CD14-positive monocyte (primary cell): ENCODE data around the gene PSD4. TPM values are rescaled to one million over a fixed set of nuclear protein-coding genes. Genes with fewer than 3 reads are reported as not detected.

Source experiments
- DNase-seq, 3 donors: peaks; one replicate each; pipeline ENCODE4 v3.0.0-alpha.2; 2011 to 2022
- H2AFZ ChIP-seq: 2 replicates; pipeline ENCODE4 v1.6.0; 2012; ENCODE audit warnings: mild to moderate bottlenecking, low read depth, low read length, inconsistent platforms; ENCODE audit not compliant: insufficient read depth, poor library complexity, severe bottlenecking
- H3K27ac ChIP-seq, 2 donors: 1 replicate in 1 of 2; 2 replicates in 1 of 2; pipeline ENCODE4 v1.5.1; 2012 to 2013; ENCODE audit warnings: low read length in 2 of 2, control low read depth in 1 of 2, inconsistent platforms in 1 of 2, low read depth in 1 of 2, mild to moderate bottlenecking in 1 of 2
- H3K27me3 ChIP-seq, 2 donors: one replicate each; pipeline versions ENCODE4 v1.6.0 to v1.6.1; 2011 to 2013; ENCODE audit warnings: low read length in 2 of 2; ENCODE audit not compliant: control insufficient read depth in 2 of 2, insufficient read depth in 2 of 2
- H3K36me3 ChIP-seq, 2 donors: replicated peaks in 1 of 2; 1 replicate in 1 of 2; 2 replicates in 1 of 2; pipeline versions ENCODE4 v1.5.1 to v1.6.1; 2012 to 2013; ENCODE audit warnings: low read length in 2 of 2, control low read depth in 1 of 2, inconsistent platforms in 1 of 2, mild to moderate bottlenecking in 1 of 2; ENCODE audit not compliant: insufficient read depth in 2 of 2, control insufficient read depth in 1 of 2
- H3K4me1 ChIP-seq, 2 donors: 1 replicate in 1 of 2; 2 replicates in 1 of 2; pipeline versions ENCODE4 v1.5.1 to v1.6.1; 2012 to 2013; ENCODE audit warnings: low read length in 2 of 2, control low read depth in 1 of 2, inconsistent platforms in 1 of 2, mild to moderate bottlenecking in 1 of 2, moderate library complexity in 1 of 2; ENCODE audit not compliant: insufficient read depth in 2 of 2, control insufficient read depth in 1 of 2
- H3K4me2 ChIP-seq: replicated peaks from 2 replicates; pipeline ENCODE3; 2012; ENCODE audit warnings: low read length, moderate library complexity, mild to moderate bottlenecking; ENCODE audit not compliant: poor library complexity, severe bottlenecking; ENCODE audit errors: extremely low read depth
- H3K4me3 ChIP-seq, 3 experiments: fragments of 200-600 bp in 1 of 3; sonication (generic) in 1 of 3; replicated peaks in 1 of 3; 1 replicate in 2 of 3; 2 replicates in 1 of 3; pipeline ENCODE4 v1.5.1; 2011 to 2013; ENCODE audit warnings: low read length in 3 of 3, mild to moderate bottlenecking in 3 of 3, control low read depth in 2 of 3, low read depth in 2 of 3, inconsistent platforms in 1 of 3, moderate library complexity in 1 of 3
- H3K79me2 ChIP-seq: 2 replicates; pipeline ENCODE4 v1.6.0; 2012; ENCODE audit warnings: mild to moderate bottlenecking, control low read depth, inconsistent platforms, low read length, moderate library complexity; ENCODE audit not compliant: insufficient read depth
- H3K9ac ChIP-seq: 2 replicates; pipeline ENCODE4 v1.6.0; 2017; ENCODE audit warnings: low read length, mild to moderate bottlenecking; ENCODE audit not compliant: insufficient read depth, poor library complexity, severe bottlenecking
- H3K9me3 ChIP-seq, 2 donors: replicated peaks in 1 of 2; 1 replicate in 1 of 2; 2 replicates in 1 of 2; pipeline versions ENCODE4 v1.5.1 to v1.6.1; 2012 to 2013; ENCODE audit warnings: low read length in 2 of 2, control low read depth in 1 of 2; ENCODE audit not compliant: control insufficient read depth in 1 of 2, insufficient read depth in 1 of 2
- H4K20me1 ChIP-seq: 2 replicates; pipeline ENCODE4 v1.6.0; 2012; ENCODE audit warnings: mild to moderate bottlenecking, low read length, control low read depth, moderate library complexity; ENCODE audit not compliant: insufficient read depth
- H3K27ac Mint-ChIP-seq, 7 donors: one replicate each; pipeline ENCODE4 v1.8.0; 2020; ENCODE audit warnings: mild to moderate bottlenecking in 7 of 7, mixed read lengths in 7 of 7, moderate library complexity in 6 of 7, inconsistent platforms in 2 of 7
- H3K27me3 Mint-ChIP-seq, 3 donors: one replicate each; pipeline ENCODE4 v1.8.0; 2021 to 2022; ENCODE audit warnings: low read depth in 3 of 3, mild to moderate bottlenecking in 3 of 3, mixed read lengths in 3 of 3, moderate library complexity in 3 of 3, inconsistent platforms in 1 of 3
- H3K36me3 Mint-ChIP-seq, 2 donors: one replicate each; pipeline ENCODE4 v1.8.0; 2020; ENCODE audit warnings: mixed read lengths in 2 of 2, inconsistent platforms in 1 of 2, mild to moderate bottlenecking in 1 of 2
- H3K4me1 Mint-ChIP-seq: one replicate; pipeline ENCODE4 v1.8.0; 2020; ENCODE audit warnings: mild to moderate bottlenecking, mixed read lengths
- H3K4me3 Mint-ChIP-seq, 2 donors: one replicate each; pipeline ENCODE4 v1.8.0; 2020; ENCODE audit warnings: mild to moderate bottlenecking in 2 of 2, mixed read lengths in 2 of 2, moderate library complexity in 1 of 2
- H3K9me3 Mint-ChIP-seq, 7 donors: one replicate each; pipeline ENCODE4 v1.8.0; 2020 to 2022; ENCODE audit warnings: mixed read lengths in 7 of 7, mild to moderate bottlenecking in 6 of 7, moderate library complexity in 6 of 7, inconsistent platforms in 2 of 7
- WGBS: methylation state at CpG from one replicate; pipeline ENCODE4 v1.1.5; 2013; ENCODE audit warnings: missing lambda C conversion rate; ENCODE audit not compliant: insufficient coverage; 5-methylcytosine and 5-hydroxymethylcytosine counted together
- intact Hi-C, 2 donors: fragments of 100-400 bp; cut with micrococcal nuclease; formaldehyde crosslinking; loops; one replicate each; pipeline versions ENCODE4 v1.15.0 to v1.15.1; 2023
- polyA plus RNA-seq, 3 donors: library from polyadenylated mRNA; depleted of rRNA in 1 of 3; unstranded in 2 of 3; stranded (reverse) in 1 of 3; fragments of 300-500 nt in 2 of 3; fragments of >200 nt in 1 of 3; fragmentation: Illumina TruSeq in 2 of 3; gene quantifications; 1 replicate in 2 of 3; 2 replicates in 1 of 3; pipeline ENCODE4 v1.2.3, GENCODE V29; 2012 to 2021
- TF ChIP-seq, protein P1 (sequence below): fragments of 200-600 bp; IDR thresholded peaks from one replicate; pipeline ENCODE4 v1.8.0; 2022; ENCODE audit warnings: antibody characterized with exemption, mild to moderate bottlenecking

Gene PSD4
- polyA plus RNA-seq, 3 donors: 11.0 to 47.0 (median 18.2) TPM

DNA sequence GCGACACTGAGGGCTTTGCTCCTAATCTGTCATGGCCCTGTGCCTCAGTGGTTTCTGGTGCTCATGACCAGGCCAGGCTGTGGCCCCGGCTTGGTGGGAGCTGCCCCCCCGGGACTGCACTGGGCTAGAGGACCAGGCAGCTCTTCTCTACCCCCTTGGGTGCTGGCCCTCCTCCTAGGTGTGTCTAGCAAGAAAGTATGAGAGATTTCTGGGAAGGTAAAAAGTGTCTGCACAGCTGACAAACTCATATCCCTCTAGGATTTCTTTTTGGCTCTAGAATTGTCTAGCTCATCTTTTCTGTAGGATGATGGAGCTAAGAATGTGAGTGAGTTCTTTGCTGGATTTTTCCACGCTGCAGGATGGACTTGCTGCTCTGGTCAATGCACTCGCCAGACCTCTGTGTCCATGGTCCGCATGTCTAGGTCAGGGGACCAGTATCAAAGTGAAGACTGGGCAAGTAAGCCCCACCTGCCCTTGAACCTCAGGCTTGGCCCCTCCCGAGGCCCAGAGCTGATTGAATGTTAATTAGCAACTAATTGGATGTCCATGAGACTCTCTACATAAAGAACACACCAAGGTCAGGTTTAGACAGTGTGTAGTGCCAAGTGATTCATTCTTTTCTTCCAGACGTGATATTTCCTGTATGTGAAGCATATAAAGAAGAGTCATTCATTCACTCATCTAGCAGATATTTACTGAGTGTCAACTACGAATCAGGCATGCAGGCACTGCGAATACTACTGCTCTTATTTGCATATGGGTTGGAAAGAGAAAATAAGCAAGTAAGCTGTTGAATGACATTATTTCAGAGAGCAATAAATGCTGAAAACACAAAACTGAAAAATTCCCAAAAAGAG is 15.6 kb upstream of the PSD4 start:
- Histone ChIP-seq H3K9ac (peak overlapping the region; percentile 33), H3K27me3 (peaks cover 7 to 18% of the 10 kb centered on the region in 2 donors), H3K4me3 (peak overlapping the region; percentile 41 to 75 (median 43)), H3K36me3 (no peaks in the 10 kb centered on the region), H2AFZ (peak overlapping the region; percentile 92), H3K27ac (no peak overlapping the region), H3K4me2 (peak overlapping the region; percentile 76), H4K20me1 (no peaks in the 10 kb centered on the region), H3K79me2 (no peaks in the 10 kb centered on the region), H3K9me3 (no peaks in the 10 kb centered on the region), H3K4me1 (peaks cover 6 to 13% of the 10 kb centered on the region in 2 donors)
- TF ChIP-seq, protein P1, sequence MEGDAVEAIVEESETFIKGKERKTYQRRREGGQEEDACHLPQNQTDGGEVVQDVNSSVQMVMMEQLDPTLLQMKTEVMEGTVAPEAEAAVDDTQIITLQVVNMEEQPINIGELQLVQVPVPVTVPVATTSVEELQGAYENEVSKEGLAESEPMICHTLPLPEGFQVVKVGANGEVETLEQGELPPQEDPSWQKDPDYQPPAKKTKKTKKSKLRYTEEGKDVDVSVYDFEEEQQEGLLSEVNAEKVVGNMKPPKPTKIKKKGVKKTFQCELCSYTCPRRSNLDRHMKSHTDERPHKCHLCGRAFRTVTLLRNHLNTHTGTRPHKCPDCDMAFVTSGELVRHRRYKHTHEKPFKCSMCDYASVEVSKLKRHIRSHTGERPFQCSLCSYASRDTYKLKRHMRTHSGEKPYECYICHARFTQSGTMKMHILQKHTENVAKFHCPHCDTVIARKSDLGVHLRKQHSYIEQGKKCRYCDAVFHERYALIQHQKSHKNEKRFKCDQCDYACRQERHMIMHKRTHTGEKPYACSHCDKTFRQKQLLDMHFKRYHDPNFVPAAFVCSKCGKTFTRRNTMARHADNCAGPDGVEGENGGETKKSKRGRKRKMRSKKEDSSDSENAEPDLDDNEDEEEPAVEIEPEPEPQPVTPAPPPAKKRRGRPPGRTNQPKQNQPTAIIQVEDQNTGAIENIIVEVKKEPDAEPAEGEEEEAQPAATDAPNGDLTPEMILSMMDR: no peak
- intact Hi-C loops: no loop called here
- Mint-ChIP-seq H3K9me3 (peaks cover 0 to 2% (median 0%) of the 10 kb centered on the region in 7 donors), H3K27ac (peak overlapping the region in 1 of 7 donors; percentile 4), H3K36me3 (peaks cover 0 to 7% of the 10 kb centered on the region in 2 donors), H3K4me3 (peak overlapping the region; percentile 74 to 88), H3K4me1 (peaks cover 11% of the 10 kb centered on the region), H3K27me3 (peaks cover 12 to 18% (median 16%) of the 10 kb centered on the region in 3 donors)
- no peak for DNase-seq
- WGBS: 50% methylated on average over 2 of the region's 10 CpGs

DNA sequence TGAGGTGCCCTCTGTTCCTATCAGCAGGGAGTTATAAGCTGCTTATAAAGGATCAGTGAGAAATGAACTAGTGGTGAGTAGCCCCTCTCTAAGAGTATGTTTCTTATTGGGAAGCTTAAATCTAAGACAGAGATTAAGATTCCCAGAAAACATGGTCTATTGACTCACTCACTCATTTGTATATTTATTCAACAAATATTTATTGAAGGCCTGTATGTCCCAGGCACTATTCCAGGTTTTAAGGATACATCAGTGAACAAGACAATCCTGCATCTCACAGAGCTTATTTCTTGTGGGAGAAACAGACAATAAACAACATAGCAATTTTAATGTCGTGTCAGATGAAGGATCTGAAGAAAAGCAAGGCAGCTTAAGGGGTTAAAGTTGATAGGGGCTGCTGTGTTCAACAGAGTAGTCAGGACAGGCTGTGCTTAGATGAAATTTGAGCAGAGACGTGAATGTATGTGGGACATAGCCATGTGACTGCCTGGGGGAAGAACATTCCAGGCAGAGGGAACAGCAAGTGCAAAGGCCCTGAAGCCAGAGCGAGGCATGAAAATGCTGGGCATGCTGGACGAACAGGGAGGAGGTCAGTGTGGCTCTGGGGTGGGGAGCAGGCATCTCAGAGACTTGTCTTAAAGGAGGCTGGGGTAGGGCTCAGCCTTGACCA is 14.8 kb upstream of the PSD4 start:
- TF ChIP-seq, protein P1: no peak
- H3K9me3 ChIP-seq: no peaks in the 10 kb centered on the region
- Mint-ChIP-seq H3K9me3 (peaks cover 0 to 2% (median 0%) of the 10 kb centered on the region in 7 donors), H3K27ac (no peak overlapping the region), H3K27me3 (peaks cover 12 to 16% (median 16%) of the 10 kb centered on the region in 3 donors), H3K4me1 (peaks cover 11% of the 10 kb centered on the region), H3K36me3 (peaks cover 0 to 7% of the 10 kb centered on the region in 2 donors), H3K4me3 (no peak overlapping the region)
- no peak overlapping the region for H3K4me2 ChIP-seq
- DNase-seq: no peak
- H3K36me3 ChIP-seq: no peaks in the 10 kb centered on the region
- H4K20me1 ChIP-seq: no peaks in the 10 kb centered on the region
- no peak overlapping the region for H3K27ac ChIP-seq
- no peak overlapping the region for H3K9ac ChIP-seq
- no peak overlapping the region for H3K4me3 ChIP-seq
- intact Hi-C loops: no loop called here
- peaks cover 6 to 13% of the 10 kb centered on the region in 2 donors for H3K4me1 ChIP-seq
- H3K79me2 ChIP-seq: no peaks in the 10 kb centered on the region
- peaks cover 7 to 18% of the 10 kb centered on the region in 2 donors for H3K27me3 ChIP-seq
- 97% methylated on average over 3 of the region's 4 CpGs for WGBS
- H2AFZ ChIP-seq: no peak overlapping the region
